MCF 10A (cell line): Measurements from ENCODE around the gene SLC22A23. TPM values are rescaled to one million over a fixed set of nuclear protein-coding genes. Genes with fewer than 3 reads are reported as not detected.

ENCODE experiments used
- BruUV-seq: library from RNA; stranded (reverse); fragments of 400-500 nt; replicated peaks from 2 replicates; lab custom pipeline; 2021; lab: Mats Ljungman, UMichigan
- CTCF ChIA-PET: fragments of 300-600 bp; sonication (Branson Sonifier 250); formaldehyde crosslinking; extraction: SDS; loops from one replicate; lab custom pipeline; 2021; ENCODE audit warnings: antibody characterized with exemption, inconsistent platforms; lab: Yijun Ruan, JAX
- POLR2A ChIA-PET: fragments of 300-600, 350-650 bp; sonication (Branson Sonifier 250); formaldehyde crosslinking; extraction: SDS; loops from one replicate; lab custom pipeline; 2020; ENCODE audit warnings: antibody characterized with exemption, inconsistent platforms; lab: Yijun Ruan, JAX
- DNase-seq: peaks from one replicate; pipeline ENCODE4 v3.0.0-alpha.2; 2018; ENCODE audit not compliant: unreplicated experiment
- H3K27ac Mint-ChIP-seq: one replicate; pipeline ENCODE4 v1.8.0; 2022; ENCODE audit warnings: mild to moderate bottlenecking, low read depth, mixed read lengths; ENCODE audit not compliant: unreplicated experiment
- H3K27me3 Mint-ChIP-seq: one replicate; pipeline ENCODE4 v1.8.0; 2022; ENCODE audit warnings: mixed read lengths; ENCODE audit not compliant: insufficient read depth, unreplicated experiment
- H3K36me3 Mint-ChIP-seq: one replicate; pipeline ENCODE4 v1.8.0; 2022; ENCODE audit warnings: mild to moderate bottlenecking, moderate library complexity, mixed read lengths; ENCODE audit not compliant: insufficient read depth, unreplicated experiment
- H3K4me1 Mint-ChIP-seq: one replicate; pipeline ENCODE4 v1.8.0; 2022; ENCODE audit warnings: mixed read lengths; ENCODE audit not compliant: insufficient read depth, unreplicated experiment
- H3K4me3 Mint-ChIP-seq: one replicate; pipeline ENCODE4 v1.8.0; 2022; ENCODE audit warnings: mild to moderate bottlenecking, moderate library complexity, mixed read lengths; ENCODE audit not compliant: unreplicated experiment
- H3K9me3 Mint-ChIP-seq: one replicate; pipeline ENCODE4 v1.8.0; 2022; ENCODE audit warnings: mixed read lengths; ENCODE audit not compliant: unreplicated experiment
- CTCF ChIP-seq: fragments of 200-600 bp; IDR thresholded peaks from one replicate; pipeline ENCODE4 v1.8.0; 2022; ENCODE audit warnings: antibody characterized with exemption, mild to moderate bottlenecking; ENCODE audit not compliant: unreplicated experiment
- intact Hi-C: fragments of 100-400 bp; cut with micrococcal nuclease; formaldehyde crosslinking; loops from 2 replicates; pipeline ENCODE4 v1.14.1; 2022
- total RNA-seq: library from RNA; stranded (reverse); gene quantifications from 2 replicates; pipeline ENCODE4 v1.2.3, GENCODE V29; 2022

SLC22A23 gene
- total RNA-seq, 1 experiment from 2014 or later, result 11.9 TPM

DNA sequence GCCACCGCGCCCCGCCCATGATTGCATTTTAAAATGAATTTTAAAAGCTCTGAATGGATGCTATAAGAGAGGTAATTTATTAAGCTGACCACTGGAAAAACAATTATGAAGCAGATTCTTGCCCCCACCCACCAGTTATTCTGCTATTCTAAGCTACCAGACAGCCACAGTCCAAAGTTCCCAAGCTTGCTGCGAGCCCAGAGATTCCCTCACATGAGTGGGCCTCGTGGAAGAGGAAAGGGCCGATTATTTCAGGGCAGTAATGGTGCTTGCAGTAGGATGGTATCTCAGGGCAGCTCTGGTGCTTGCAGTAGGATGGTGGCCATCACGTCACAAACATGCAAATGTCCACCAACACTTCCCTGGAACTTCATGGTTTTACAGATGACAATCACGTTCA lies 56.7 kb downstream of the SLC22A23 start:
- CTCF ChIA-PET, result interaction anchor here (0.6 to 0.8 kb wide), 2 partner anchors 53 to 346 kb away, joined by 3 read pairs; no protein-coding TSS in a partner anchor
- no peaks in the 10 kb centered on the region for H3K36me3 Mint-ChIP-seq
- intact Hi-C loops, result no loop called here
- H3K27me3 Mint-ChIP-seq, result no peaks in the 10 kb centered on the region
- H3K9me3 Mint-ChIP-seq, result no peaks in the 10 kb centered on the region
- H3K4me3 Mint-ChIP-seq, result no peak overlapping the region
- H3K4me1 Mint-ChIP-seq, result peaks cover 27% of the 10 kb centered on the region
- H3K27ac Mint-ChIP-seq, result no peak overlapping the region
- POLR2A ChIA-PET, result interaction anchor here (1.2 to 1.3 kb wide), 2 partner anchors 9 to 124 kb away, joined by 4 to 7 read pairs; no protein-coding TSS in a partner anchor
- no peak for DNase-seq
- BruUV-seq, result no TSS peak
- TF ChIP-seq CTCF, result no peak

DNA sequence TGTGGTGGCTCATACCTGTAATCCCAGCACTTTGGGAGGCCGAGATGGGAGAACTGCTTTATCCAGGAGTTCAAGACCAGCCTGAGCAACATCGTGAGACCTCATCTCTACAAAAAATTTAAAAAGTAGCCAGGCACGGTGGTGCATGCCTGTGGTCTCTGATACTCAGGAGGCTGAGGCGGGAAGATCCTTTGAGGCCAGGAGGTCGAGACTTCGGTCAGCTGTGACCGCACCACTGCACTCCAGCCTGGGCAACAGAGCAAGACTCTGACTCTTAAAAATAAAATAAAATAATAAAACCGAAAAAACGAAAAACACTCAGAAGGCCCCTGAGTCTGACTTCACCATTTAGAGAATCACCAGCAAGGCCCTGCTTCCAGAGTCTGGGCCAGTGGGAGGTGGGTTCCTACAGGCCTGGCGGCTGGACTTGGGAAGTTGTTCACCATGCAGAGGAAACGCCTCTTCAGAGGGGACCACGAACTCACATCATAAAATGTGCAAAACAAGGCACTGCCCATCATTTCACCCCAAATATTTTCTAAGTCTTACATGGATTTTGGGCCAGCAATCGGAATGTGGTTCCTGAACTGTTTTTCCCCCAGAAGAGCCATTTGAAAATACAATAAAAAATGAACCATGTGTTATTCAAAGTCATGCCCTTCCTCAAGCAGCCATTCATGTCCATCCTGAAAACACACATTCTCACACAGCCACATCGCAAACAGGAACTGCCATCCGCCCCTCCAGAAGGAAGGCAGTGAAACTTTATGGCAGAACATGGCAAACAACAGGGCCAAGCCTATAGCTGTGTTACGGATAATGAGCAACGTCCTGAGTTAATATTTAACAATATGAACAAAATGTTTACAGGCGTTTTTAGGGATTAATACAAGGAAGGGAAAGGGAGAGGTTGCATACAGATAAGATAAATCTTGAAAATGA lies 57.8 kb downstream of the SLC22A23 start:
- intact Hi-C loops, result no loop called here
- ChIA-PET CTCF (no interaction called here), POLR2A (interaction anchor here (1.2 to 1.3 kb wide), 2 partner anchors 8 to 126 kb away, joined by 4 to 7 read pairs; no protein-coding TSS in a partner anchor)
- no TSS peak for BruUV-seq
- H3K4me3 Mint-ChIP-seq, result no peak overlapping the region
- H3K4me1 Mint-ChIP-seq, result peaks cover 26% of the 10 kb centered on the region
- no peaks in the 10 kb centered on the region for H3K9me3 Mint-ChIP-seq
- H3K36me3 Mint-ChIP-seq, result no peaks in the 10 kb centered on the region
- H3K27me3 Mint-ChIP-seq, result no peaks in the 10 kb centered on the region
- no peak for TF ChIP-seq CTCF
- no peak for DNase-seq
- no peak overlapping the region for H3K27ac Mint-ChIP-seq

DNA sequence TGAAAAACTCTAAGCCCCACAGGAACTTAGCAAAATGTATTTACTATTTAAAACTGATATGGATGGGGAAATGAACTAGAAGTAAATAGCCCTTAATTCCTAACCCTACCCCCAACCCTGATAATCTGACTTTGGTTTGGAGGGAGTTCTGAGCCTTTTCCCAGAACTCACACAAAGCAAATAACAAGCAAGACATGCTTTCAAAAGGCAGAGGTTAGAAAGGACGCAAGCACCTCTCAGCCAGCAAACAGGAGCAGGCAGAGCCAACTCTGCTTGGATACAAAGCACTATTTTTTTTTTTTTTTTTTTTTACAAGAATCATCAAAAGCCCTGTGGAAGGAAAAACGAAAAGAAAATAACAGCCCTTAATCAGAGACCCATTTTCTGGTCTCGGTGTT lies 58.7 kb downstream of the SLC22A23 start:
- Mint-ChIP-seq H3K36me3 (no peaks in the 10 kb centered on the region), H3K9me3 (no peaks in the 10 kb centered on the region), H3K4me3 (no peak overlapping the region), H3K27ac (no peak overlapping the region), H3K27me3 (no peaks in the 10 kb centered on the region), H3K4me1 (peaks cover 17% of the 10 kb centered on the region)
- BruUV-seq, result no TSS peak
- ChIA-PET POLR2A (no interaction called here), CTCF (interaction anchor here (0.6 kb wide), 1 partner anchor 19 kb away, joined by 3 read pairs; no protein-coding TSS in a partner anchor)
- intact Hi-C loops, result no loop called here
- DNase-seq, result no peak
- TF ChIP-seq CTCF, result no peak
